NCI-H1436 treated with DMSO at 0.1 percent for 48 hours (cell line): Measurements from ENCODE around the gene TMEM270.
"Not testable (repeated sequence)": the region's sequence is repeated elsewhere in the genome, so short reads cannot be mapped to it uniquely, and the experiment has no call there.

Experiments used
- DNase-seq: peaks from one replicate; lab custom pipeline; 2025; lab: John Stamatoyannopoulos, UW

TMEM270 gene

DNA sequence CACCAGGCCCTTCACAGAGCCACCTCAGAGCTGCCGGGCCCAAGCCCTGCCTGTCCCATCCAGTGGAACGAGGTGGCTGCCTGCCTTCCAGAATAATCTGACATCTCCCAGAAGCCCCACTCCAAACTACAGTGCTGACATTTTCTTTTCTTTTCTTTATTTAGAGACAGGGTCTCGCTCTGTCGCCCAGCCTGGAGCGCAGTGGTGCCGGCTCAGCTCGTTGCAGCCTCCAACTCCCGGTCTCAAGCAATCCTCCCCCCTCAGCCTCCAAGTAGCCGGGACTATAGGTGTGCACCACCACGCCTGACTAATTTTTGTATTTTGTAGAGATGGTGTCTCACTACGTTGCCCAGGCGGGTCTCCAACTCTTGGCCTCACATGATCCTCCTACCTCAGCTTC is 346 bp downstream of the TMEM270 start:
- DNase-seq, result no peak

- no peak for DNase-seq
These were observed 4.2 kb downstream of the TMEM270 start for GRCh38 chr7:73864981-73865711.

GRCh38 chr7:73865738-73866445 is 4.9 kb downstream of the TMEM270 start:
- no peak for DNase-seq

DNA sequence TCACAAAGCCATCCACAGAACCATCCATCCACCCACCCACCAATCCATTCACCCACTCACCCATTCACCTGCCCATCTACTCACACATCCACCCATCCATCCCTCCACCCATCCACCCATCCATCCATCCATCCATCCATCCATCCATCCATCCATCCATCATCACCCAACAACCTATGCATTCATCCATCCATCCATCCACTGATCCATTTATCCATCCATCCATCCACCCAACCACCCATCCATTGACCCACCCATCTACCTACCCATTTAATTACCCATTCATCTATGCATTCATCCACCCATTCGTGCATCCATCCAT is 5.4 kb downstream of the TMEM270 start:
- no peak for DNase-seq

DNA sequence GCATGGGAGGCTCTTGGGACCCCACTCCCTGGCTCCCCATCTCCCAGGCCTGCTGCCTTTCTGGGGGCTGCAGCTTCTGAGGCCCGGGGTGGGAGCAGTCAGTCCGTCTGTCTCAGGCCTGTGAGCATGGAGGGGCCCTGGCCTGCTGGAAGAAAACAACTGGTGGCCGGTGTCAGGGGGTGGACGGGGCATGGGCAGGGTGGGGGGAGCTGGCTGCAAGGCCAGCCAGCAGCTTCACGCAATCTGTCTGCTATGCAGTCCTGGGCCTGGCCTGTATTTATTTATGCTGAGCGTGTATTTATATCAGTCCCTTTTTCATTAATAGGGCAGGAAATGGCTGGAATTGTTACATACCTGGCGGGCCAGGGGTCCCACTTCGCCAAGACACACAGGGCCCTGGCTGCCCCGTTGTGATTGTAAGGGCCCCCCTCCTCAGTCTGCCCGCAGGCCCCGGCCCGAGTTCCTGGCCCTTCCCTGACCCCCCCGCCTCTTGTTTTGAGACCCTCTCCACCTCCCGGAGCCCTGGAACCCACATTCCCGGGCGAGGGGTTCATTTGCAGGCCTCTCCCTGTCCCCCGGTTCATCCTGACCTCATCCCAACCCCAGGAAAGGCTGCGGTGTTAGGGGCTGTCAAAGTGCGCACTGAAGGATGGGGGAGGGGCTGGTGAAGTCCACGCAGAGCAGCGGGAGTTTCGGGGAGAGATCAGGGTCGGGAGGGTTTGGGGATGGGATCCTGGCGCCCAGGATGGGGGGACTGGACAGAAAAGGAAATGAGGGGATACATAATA is 8.2 kb downstream of the TMEM270 start:
- DNase-seq, result no peak

DNA sequence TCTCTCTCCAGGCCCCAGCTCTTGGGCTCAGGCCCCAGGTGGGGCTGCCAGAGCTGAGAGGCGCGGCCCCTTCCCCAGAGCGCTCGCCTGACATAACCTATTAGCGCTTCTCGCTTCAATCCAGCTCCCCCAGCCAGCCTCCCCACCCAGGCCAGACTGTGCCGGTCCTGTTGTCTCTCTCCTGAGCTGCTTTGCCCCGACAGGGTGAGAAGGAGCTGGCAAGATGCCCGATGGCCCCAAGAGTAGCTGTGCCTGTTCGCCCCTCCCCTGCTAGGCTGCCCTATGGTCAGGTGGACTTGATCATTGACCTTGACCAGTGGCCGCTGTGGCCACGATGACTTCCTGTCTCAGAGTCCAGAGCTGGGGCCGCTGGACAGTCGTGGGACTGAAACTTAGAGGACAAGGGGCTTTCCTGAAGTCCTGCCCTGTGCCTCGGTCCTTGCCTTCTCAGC is 9.1 kb downstream of the TMEM270 start:
- no peak for DNase-seq

DNA sequence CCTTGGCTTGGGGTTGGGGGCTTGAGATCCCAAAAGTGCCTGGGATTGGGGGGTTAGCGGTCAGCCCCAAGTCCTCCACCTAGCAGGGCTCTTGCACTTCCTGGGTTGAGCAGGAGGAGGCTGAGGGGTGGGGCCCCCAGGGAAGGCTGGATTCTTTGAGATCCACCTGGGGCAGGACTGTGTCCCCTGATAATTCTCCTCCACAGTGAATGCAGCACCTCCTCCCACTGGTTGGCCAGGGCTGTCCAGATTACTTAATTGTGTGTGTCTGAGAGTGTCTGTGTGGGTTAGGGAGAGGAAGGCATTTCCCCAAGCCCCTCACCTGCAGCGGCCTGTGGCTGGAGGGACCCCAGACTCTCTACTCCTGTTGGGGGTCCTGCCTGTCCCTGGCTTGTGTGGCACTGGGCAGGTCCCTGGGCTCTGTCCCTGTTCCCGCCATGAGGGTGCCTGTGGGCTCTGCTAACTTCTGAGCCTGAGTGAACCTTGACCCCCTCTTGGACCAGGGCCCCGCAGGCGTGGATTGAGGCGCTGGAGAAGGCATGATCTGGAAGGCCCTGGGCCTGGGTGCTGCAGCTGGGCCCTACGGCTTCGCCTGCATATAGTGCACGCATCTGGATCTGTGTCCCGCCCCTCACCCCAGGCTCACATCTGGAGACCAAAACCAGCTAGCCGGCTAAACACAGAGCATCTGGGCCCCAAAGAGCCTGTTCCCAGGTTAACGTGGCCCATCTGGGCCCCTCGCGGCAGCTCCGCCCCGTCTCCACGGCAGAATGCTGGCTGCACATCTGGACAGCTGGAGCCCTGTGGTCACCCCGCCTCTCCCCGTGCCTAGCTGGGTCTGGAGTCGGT is 10.4 kb downstream of the TMEM270 start:
- DNase-seq, result no peak

DNA sequence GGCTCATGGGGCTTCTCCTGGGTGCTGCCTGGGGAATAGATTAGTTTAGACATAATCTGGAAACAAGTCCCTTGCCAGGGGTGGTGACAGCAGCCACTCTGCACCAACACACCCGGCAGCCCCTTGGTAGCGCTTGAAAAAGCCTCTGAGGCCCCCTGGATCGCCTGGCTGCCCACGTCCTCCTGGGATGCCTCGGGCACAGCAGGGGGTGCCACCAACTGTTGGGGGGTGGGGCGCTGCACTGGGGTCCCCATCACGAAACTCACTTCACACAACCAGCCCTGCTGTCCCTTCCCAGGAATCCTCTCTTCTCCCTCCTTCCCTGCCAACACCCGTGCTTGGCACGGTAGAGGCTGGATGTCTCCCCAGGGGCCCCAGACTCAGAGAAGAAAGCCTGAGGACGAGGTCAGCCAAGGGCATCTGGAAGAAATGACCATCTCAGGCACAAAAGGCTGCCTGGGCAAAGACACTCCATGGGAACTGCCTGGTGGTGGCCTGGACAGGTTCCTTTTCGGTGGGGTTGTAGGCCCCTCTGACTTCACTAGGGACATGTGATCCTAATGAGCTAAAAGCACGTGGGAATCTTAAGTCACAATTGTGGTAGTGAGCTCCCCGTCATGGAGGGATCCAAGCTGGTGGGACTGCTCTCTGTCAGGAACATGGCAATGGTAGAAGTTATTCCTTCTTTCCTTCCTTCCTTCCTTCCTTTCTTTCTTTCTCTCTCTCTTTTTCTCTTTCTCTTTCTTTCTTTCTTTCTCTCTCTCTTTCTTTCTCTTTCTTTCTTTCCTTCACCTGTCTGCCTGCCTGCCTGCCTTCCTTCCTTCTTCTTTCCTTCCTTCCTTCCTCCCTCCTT is 11.3 kb downstream of the TMEM270 start:
- DNase-seq, result no peak

DNA sequence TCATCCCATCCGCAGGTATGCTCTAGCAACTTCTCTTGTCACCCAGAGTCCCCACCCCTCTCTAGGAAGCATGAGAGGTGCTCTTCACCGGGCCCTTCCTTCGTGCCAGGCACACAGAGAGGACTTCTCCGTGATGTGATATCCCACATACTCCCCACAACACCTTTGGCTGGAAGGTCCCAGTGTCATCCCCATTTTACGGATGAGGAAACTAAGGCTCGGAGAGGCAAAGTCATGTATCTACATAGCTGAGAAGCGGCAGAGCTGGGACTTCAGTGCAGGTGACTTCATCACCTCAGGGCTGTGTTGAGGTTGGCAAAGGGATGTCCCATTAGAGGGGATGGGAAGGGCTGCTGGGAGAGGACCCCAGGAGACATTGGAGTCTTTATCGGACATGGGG is 15.4 kb downstream of the TMEM270 start:
- DNase-seq, result no peak

- no peak for DNase-seq
These were observed 16.0 kb downstream of the TMEM270 start for GRCh38 chr7:73876973-73877372.

GRCh38 chr7:73879977-73880681 is 19.2 kb downstream of the TMEM270 start:
- DNase-seq, result no peak

DNA sequence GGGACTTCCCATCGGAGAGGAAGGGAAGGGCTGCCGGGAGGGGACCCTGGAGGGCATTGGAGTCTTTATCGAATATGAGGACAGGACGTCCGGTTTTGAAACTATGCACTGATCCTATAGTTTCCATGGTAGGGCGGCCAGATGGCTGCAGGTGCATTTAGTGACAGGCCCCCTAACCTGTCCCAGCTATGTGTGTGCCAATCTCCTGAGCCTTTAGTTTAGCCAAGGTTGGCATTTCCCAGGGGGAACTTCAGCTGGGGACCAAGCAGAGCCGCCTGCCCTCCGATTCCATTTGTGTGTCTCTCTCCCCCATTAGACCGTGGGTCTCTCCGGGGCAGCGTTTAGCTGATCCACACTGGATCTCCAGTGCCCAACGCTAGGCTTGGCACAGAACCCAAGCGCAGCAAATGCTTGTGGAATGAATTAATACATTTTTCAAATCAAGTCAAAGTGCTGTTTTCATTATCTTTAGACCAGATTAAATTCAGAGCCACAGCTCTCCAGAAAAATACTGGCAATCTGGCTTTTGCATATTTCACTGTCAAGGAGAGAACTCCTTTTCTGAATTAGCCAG is 19.9 kb downstream of the TMEM270 start:
- DNase-seq, result no peak

DNA sequence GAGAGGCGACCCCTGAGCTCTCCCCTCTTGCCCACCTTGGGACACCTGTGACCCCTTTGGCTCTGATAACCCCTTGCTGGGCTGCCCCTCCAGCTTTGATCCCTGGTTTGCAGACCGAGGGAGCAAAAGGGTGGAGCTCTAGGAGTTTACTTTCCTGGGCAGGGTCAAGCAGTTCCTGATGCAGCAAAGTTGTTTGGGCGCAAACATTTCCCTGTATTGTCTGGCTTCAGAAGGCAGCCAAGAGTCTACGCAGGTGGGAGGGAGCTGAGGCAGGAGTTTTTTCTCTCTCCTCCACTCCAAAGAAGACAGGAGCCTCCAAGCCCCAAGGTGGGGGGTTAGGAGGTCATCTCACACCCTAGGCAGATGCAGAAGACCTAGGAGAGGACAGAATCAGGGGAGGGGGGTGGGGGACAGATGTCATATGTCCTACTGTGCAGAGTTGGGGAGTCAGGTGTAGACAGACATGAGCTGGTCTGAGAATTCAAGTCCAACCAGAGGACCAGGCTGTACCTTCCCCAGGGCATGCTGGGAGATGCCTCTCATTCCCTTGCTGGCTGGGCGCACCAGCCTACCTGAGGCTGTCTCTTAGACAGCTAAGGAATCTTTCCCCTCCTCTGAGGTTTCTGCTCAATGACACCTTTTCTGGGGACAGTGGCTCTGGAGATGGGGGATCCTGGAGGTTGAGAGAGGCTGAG is 20.5 kb downstream of the TMEM270 start:
- no peak for DNase-seq

GRCh38 chr7:73882047-73882402 is 21.1 kb downstream of the TMEM270 start:
- DNase-seq, result no peak

GRCh38 chr7:73884867-73885422 is 24.0 kb downstream of the TMEM270 start:
- not testable (repeated sequence) for DNase-seq

DNA sequence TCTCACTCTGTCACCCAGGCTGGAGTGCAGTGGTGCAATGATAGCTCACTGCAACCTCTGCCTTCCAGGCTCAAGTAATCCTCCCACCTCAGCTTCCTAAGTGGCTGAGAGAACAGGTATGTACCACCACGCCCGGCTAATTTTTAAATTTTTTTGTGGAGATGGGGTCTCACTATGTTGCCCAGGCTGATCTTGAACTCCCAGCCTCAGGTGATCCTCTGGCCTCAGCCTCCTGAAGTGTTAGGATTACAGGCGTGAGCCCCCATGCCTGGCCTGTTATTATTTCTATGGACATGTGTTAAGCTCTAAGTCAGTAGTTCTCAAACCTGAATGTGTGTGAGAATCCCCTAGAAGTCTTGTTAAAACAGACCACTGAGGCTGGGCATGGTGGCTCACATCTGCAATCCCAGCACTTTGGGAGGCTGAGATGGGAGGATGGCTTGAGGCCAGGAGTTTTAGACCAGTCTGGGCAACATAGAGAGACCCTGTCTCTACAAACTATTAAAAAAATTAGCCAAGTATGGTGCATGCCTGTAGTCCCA is 24.5 kb downstream of the TMEM270 start:
- DNase-seq, result no peak

GRCh38 chr7:73885975-73886798 is 25.2 kb downstream of the TMEM270 start:
- no peak for DNase-seq

DNA sequence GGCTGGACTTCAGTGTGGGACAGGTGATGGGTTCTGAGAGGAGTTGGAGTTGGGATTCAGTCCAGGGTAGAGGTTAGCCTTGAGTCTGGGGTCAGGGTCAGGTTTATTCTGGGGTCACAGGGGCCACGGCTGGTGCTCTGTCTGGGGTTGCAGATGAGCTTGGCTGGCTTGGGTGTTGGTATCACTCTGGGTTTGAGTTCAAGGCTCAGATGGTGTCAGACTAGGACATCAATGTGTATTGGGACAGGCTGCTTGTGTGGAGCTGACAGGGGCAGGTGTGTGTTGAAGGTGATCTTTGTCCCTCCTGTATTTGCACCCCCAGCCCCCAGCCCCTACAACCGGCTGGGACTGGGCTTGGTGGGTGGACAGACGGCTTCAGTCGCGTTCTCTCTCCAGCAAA is 26.8 kb downstream of the TMEM270 start:
- DNase-seq, result no peak
